ENCODE measurements around the gene NUAK1.

DNA sequence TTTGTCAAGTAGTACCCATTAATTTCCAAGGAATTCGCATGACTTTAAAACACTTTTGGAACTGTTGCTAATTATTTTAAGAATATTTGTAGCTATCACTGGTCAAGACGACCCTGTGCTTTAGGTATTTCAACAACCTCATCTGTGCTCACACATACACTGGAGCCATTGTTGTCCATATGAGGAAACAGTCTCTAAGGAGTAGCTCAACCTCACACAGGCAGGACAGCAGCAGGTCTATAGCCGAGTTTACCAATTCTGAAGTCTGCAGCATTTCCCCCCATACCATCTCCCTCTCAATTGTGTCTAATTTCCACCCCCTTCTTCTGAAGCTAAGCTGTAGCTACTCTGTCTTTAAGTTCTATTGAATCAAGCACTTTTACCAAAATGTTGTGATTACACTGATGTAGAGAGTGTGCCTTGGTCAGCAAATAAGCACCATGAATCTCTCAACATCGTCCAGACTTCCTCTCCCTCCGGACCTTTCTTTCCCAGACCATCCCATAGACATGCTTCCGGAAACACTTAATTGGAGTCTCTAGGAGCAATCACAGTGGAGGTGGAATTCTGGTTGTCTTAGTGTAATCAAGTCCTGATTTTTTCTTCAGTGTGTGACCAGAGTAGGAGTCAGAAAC is 48.5 kb upstream of the NUAK1 start:
- TF ChIP-seq, protein P1, sequence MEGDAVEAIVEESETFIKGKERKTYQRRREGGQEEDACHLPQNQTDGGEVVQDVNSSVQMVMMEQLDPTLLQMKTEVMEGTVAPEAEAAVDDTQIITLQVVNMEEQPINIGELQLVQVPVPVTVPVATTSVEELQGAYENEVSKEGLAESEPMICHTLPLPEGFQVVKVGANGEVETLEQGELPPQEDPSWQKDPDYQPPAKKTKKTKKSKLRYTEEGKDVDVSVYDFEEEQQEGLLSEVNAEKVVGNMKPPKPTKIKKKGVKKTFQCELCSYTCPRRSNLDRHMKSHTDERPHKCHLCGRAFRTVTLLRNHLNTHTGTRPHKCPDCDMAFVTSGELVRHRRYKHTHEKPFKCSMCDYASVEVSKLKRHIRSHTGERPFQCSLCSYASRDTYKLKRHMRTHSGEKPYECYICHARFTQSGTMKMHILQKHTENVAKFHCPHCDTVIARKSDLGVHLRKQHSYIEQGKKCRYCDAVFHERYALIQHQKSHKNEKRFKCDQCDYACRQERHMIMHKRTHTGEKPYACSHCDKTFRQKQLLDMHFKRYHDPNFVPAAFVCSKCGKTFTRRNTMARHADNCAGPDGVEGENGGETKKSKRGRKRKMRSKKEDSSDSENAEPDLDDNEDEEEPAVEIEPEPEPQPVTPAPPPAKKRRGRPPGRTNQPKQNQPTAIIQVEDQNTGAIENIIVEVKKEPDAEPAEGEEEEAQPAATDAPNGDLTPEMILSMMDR (IDR thresholded peaks at IDR 0.05; ENCODE audit: poor library complexity, severe bottlenecking): no peak
- TF ChIP-seq EP300 (conservative IDR thresholded peaks at IDR 0.05; ENCODE audit: poor library complexity, severe bottlenecking): no peak
